Mammary epithelial cell (primary cell): ENCODE data around the gene TMEM9.

ENCODE experiments used
- CTCF ChIP-seq, 2 donors: IDR thresholded peaks in 1 of 2; conservative IDR thresholded peaks in 1 of 2; 2 replicates each; pipeline ENCODE4 v1.5.1; 2011 to 2012; ENCODE audit warnings: inconsistent platforms in 2 of 2, low read length in 2 of 2, mild to moderate bottlenecking in 2 of 2, control low read depth in 1 of 2, low read depth in 1 of 2; ENCODE audit not compliant: insufficient read depth in 1 of 2; ENCODE audit errors: extremely low read depth in 1 of 2
- EZH2 ChIP-seq: IDR thresholded peaks from 2 replicates; pipeline ENCODE4 v1.6.1; 2012; ENCODE audit warnings: low read length, inconsistent platforms, borderline replicate concordance

GRCh38 chr1:201136355-201137023 lies 17.8 kb downstream of the TMEM9 start:
- TF ChIP-seq CTCF (conservative IDR thresholded peaks at IDR 0.05 in 1 of 2, IDR thresholded peaks at IDR 0.05 in 1 of 2; ENCODE audit: extremely low read depth in 1 of 2, insufficient read depth in 1 of 2, low read depth in 1 of 2, low read length in 2 of 2) (no peak), EZH2 (no peak)
